IMR-90 (cell line): Measurements from ENCODE around the gene MEX3A. TPM values are rescaled to one million over a fixed set of nuclear protein-coding genes. Genes with fewer than 3 reads are reported as not detected.

ENCODE experiments used
- RFX5 ChIP-seq: IDR thresholded peaks from 2 replicates; pipeline ENCODE4 v1.8.0; 2012; ENCODE audit warnings: low read depth, mild to moderate bottlenecking, low read length, moderate library complexity
- SMC3 ChIP-seq: fragments of 150-350 bp; IDR thresholded peaks from 2 replicates; pipeline ENCODE4 v1.6.1; 2016; ENCODE audit warnings: low read depth, mild to moderate bottlenecking, antibody characterized with exemption, low read length, moderate library complexity
- polyA plus RNA-seq, 3 experiments: library from polyadenylated mRNA; depleted of rRNA; stranded (reverse); fragments of >200 nt; gene quantifications; 2 replicates each; pipeline ENCODE4 v1.2.3, GENCODE V29; 2012; ENCODE audit warnings: low replicate concordance in 1 of 3
- total RNA-seq: library from RNA; depleted of rRNA; stranded (reverse); fragments of >200 nt; gene quantifications from 2 replicates; pipeline ENCODE4 v1.2.3, GENCODE V29; 2012
- TF ChIP-seq, protein P1 (sequence below): conservative IDR thresholded peaks from 2 replicates; pipeline ENCODE4 v1.5.1; 2012; ENCODE audit warnings: mild to moderate bottlenecking, low read depth, low read length, improper control_type of control experiment

The MEX3A gene
- total and polyA plus RNA-seq, 2 of the 4 experiments (the other 2 are of a cell fraction), result 2.3 to 9.0 TPM

DNA sequence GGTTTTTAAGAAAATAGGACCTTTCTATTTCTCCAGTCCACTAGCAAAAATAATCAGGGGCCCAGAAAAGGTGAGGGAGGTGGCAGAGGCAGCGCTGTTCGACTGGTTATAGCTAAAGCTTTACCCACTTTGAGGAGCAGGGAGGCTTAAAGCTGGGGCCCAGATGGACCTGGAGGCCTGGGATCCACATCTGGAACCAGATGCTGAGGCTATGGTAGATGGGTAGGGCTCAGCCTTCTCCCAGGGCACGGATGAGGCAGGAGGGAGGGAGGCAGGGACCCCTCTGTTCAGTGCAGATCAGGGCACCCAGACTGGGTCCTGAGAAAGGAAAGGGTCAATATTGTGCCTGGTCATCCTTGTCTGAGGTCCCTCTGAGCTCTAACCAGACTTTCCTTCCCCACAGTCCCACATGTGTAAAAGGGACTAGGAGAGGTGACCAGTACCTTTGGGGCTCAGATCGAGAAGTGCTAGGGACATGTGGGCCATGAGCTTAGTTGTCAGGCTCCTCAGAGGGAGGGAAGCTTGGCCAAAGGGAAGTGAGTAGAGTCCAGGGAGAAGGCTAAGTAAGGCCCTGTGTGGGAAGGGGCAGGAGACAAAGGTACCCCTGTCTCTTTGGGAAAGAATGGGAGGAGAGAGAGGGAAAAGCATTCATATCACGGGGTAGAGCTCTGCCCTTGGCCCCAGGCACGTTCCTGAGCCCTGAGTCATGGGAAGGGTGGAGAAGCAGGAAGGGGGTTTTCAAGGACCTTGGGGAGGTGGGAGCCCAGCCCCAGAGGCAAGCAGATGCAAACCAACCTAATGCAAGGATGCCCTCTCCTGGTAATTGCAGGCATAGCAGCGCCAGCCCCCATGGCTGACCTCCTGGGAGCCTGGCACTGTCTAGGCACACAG is 47.7 kb upstream of the MEX3A start (continued):
- TF ChIP-seq, protein P1, sequence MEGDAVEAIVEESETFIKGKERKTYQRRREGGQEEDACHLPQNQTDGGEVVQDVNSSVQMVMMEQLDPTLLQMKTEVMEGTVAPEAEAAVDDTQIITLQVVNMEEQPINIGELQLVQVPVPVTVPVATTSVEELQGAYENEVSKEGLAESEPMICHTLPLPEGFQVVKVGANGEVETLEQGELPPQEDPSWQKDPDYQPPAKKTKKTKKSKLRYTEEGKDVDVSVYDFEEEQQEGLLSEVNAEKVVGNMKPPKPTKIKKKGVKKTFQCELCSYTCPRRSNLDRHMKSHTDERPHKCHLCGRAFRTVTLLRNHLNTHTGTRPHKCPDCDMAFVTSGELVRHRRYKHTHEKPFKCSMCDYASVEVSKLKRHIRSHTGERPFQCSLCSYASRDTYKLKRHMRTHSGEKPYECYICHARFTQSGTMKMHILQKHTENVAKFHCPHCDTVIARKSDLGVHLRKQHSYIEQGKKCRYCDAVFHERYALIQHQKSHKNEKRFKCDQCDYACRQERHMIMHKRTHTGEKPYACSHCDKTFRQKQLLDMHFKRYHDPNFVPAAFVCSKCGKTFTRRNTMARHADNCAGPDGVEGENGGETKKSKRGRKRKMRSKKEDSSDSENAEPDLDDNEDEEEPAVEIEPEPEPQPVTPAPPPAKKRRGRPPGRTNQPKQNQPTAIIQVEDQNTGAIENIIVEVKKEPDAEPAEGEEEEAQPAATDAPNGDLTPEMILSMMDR, result peak; percentile 92
- TF ChIP-seq RFX5, result no peak
- peak; percentile 82 for TF ChIP-seq SMC3
